ENCODE results near the gene SFT2D3.

Gene SFT2D3

DNA sequence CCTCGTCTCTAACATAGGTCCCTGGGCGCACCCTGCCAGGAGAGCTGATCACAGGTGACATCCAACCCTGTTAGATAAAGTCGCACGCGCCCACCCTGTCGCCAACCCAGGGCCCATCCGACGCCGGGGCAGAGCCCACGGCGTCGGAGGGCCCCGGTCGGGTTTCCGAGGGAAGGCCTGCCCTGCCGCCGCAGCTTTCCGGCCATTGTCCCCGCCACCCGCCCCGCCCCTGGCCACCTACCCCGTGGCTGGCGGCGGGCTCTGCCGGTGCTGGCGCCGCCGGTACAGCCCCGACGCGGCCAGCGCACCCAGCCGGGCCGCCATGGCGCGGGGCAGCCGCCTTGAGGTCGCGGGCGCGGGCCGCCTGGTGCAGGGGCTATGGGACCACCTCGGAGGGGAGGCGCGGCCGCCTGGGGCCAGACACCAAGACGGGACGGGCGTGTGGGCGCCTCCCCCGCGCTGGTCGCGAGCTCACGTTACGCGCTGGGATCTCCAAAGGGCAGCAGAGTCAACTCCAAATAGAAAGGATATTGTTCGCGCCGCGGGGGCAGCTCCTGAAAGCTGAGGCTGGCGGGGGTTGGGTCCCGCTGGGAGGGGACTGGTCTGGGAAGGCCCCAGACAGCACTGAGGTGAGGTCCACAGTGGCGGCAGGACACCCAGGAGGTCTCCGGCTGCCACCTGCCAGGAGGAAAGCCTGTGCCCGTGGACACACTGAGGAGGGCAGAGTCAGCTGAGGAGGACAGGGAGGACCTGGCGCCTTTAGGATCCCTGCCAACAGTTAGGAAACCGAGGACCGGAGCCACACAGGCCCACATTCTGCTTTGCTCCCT, 37.0 kb upstream of the SFT2D3 start:
- no peak for DNase-seq (ENCODE audit: low spot score)

GRCh38 chr2:127664895-127665225, 36.4 kb upstream of the SFT2D3 start:
- no peak for DNase-seq (ENCODE audit: low spot score)

GRCh38 chr2:127665267-127665893, 35.9 kb upstream of the SFT2D3 start:
- DNase-seq (ENCODE audit: low spot score), result no peak

DNA sequence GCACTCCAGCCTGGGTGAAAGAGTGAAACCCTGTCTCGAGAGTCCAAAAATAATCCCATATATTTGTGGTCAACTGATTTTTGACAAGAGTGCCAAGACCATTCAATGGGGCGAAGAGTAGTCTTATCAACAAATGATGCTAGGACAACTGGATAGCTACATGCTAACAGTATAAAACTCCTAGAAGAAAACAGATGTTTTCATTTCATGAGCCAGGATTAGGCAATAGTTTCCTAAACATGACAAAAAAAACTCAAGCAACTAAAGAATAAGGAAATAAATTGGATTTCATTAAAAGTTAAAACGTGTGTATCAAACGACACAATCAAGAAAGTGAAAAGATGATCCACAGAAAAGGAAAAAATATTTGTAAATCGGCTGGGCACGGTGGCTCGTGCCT, 32.2 kb upstream of the SFT2D3 start:
- no peak for DNase-seq (ENCODE audit: low spot score)

GRCh38 chr2:127670055-127670956, 31.0 kb upstream of the SFT2D3 start:
- no peak for DNase-seq (ENCODE audit: low spot score)

DNA sequence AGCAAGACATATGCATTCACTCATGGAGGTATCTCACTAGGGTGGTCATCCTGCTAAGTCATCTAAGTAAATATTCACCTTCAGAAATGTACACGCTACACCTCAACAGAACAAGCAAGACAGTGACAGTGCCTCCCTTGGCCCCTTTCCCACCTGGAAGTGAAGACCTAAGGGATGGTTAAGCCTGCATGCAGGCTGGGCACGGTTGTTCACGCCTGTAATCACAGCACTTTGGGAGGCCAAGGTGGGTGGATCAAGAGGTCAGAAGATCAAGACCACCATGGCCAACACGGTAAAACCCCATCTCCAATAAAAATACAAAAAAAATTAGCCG, 30.4 kb upstream of the SFT2D3 start:
- no peak for DNase-seq (ENCODE audit: low spot score)

DNA sequence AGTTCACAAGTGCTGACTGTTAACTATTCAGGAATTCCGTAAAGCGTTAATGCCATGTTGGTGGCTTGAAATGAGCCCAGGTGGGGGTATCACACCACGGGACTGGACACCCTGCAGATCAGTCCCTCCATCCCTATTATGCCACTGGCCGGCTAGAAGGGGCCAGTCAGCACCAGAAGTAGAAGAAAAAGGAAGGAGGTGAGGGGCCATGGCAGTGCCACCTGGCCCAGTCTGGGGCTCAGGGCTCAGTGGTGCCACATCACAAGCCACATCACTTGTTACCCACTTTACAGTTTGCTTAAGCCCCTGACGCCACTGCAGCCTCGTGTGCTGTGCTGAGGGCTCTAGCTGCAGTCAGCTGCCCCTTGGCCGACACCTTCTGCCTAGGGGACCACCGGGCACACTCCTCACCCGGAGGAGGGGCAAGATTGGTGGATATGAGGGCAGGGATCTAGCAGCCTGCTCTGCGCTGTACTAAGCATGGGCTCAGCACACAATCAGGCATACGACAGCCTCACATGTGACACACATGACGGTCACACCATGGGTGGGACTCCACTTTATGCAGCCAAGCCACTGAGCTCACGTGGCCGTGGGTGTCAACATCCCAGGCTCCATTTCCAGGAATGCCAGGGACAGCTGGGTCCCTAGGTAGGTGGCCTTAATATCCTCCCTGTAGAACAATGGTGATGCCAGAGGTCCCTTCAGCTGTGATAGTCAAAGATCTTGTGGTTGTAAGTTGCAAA, 29.6 kb upstream of the SFT2D3 start:
- no peak for DNase-seq (ENCODE audit: low spot score)

DNA sequence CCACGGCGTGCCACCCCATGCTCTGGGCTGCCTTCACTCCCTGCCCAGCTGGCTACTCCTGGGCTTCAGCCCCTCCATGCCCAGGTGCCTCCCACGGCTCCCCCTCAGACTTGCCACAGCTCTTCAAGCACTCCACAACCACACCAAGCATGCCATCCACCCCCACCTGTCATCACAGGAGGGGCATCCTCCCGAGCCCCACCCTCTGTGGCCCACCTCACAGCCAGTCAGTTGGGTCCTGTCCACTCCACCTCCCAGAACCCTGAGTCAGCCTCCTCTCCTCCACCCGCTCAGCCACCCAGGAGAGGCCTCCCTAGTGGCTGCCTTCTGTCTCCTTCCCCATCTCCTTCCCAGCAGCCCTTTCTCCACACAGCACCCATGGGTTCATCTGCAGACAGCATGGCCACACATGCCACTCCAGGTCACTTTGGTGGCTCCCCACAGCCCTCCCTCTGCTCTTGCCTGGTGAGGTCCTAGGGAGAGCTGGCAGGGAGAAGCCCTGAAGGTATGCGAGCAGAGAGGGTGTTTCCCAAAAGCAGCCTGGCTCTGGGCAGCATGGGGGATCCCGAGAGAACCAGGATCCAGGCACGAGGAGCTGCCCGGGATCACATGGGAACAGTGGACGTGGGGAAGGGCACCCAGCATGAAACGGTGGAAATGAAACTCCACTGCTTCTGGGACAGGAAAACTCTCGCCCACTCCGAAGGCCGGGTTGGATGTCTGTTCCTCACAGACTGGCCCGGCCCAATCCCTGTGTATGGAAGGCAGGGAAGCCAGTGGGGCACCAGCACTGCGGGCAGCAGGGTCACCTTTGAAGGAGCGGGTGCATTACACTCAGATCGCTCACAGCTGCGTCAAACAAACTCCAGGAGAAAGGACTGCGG, 28.7 kb upstream of the SFT2D3 start:
- no peak for DNase-seq (ENCODE audit: low spot score)

DNA sequence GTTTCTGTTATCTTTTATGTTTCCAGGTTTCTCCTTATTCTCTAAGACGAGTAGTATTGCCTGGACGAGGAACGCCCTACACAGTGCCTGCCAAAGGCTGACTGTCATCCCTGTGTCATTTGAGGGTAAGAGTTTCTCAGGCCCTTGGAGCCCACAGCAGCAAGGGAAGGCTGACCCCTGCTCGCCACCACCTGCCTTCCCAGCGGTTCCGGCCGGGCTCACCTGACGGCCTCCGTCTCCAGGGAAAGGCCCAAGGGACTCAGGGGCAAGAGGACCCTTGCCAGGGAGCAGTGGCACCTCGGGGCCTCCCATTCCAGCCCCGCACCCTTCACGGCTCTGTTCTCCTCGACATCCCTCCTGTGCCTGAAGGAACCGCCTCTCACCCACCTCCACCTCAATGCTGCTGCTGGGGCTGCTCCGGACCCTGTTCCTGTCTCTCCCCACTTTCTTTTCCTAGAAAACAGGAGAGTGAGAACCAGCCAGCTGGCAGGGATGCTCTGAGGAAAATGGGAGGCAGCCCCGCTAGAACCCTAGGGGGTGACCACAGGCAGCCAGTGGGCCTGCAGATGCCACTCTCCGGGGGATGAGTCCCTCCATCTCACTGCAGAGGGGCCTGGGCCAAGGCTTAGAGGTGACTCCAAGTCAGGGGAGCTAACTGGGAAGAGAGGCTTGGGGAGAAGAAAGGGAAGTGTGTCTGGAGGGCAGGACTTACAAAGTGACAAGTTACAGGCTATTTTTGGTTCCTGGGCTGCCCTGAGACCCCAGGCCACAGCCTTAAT, 27.8 kb upstream of the SFT2D3 start:
- DNase-seq (ENCODE audit: low spot score), result no peak

DNA sequence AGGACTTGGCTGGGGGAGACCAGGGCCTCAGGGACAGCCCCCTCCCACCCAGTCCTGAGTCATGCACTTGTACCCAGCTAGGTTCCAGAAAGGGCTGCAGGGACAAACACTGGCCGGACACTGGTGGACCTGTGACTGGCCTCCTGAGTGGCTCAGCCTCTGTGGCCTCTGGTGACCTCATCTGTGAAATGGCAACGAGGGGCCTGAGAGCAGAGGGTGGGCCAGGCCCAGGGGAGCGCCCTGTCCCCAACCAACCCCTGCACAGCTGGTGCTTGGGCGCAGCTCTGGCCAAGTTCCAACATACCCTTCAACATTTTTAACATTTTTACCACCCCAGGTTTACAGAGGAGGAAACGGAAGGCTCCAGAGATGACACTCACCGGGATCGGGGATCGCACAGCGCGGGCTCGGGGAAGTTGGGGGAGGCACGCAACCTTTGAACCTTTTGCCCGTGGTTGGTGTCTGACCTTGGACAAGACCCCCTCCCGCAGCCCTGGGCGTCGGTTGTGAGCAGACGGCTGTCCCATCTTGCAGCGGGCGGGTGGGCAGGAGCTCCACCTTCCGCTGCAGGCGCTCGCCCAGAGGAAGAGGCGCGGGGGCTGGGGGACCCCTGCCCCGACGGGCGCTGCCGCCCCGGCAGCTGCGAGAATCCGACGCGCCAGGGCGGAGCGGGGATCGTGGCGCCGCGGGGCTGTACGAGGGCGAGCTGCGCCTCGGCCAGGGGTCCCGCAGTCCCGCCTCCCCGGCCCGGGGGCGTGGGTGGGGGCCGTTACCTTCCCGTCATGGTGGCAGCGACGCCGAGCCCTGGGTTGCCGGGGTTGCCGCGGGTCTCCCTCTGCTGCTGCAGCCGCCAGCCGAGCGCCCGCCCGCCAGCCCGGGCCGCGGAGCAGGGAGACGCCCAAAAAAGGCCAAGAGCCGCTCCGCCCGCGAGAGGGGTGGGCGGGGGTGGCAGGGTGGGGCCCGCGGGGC, 26.8 kb upstream of the SFT2D3 start:
- no peak for DNase-seq (ENCODE audit: low spot score)

DNA sequence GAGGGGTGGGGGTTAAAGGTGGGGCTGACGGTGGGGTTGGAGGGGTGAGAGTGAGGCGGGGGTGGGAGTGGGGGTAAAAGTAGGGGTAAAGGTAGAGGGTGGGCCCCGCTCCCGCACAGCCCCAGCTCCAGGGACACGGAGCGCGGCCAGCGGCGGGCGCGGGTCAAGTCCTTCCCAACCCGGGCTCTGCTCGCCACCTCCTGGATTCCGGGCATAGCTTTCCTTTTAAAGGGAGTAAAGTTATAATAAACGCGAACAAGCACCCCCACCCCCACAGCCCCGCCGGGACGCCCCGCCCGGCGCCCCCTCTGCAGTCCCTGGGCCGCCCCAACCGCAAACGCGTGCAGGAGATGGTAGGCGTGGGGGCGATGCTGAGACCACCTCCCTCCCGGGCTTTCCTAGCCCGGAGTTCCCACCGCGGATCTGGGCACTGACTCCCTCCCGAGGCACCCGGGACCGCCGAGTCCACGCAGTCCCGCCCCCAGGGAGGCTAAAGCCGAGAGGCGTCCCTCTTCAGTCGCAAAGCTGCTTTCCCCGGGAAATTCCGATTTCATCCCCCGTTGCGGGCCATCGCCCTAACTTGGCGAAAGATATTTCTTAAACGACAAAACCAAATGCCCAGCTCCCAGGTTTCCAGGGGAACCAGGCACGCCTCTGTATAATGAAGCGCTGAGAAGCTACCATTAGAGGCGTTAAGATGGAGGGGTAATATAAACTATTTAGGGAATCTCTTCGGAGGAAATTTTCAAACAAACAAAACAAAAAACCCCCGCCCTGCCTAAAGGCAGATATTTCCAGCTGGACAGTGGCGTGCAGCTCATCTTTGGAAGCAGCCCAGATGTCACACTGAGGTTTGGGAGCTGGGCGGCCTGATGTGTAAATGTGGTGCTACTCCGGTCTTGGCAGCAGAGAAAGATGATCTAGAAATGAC, 25.7 kb upstream of the SFT2D3 start, which contains the start of gene LIMS2:
Gene LIMS2, minus strand, starts transcription at position 200 of the 931 bp plus-strand sequence. CDS start 506 bp downstream, outside the sequence.
- no peak for DNase-seq (ENCODE audit: low spot score)

GRCh38 chr2:127676906-127677305, 24.4 kb upstream of the SFT2D3 start:
- DNase-seq (ENCODE audit: low spot score), result no peak

DNA sequence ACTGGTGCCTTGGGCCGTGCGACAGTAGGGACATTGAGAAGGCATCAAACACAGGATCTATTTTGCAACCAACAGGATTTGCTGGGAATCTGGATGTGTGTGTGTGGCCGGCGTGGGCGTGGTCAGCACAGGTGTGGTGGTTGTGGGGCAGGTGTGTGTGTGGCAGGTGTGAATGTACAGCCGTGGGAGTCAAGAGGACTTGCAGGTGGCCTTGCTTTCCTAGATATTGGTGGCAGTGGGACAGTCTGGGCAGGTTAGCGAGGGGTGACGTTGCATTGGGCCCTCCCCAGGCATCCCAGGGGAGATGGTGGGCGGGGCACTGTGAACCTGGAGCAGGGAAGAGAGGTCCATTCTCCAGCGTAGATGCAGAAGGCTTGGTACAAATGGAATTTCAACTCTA, 22.8 kb upstream of the SFT2D3 start:
- no peak for DNase-seq (ENCODE audit: low spot score)

- no peak for DNase-seq (ENCODE audit: low spot score)
These were observed 22.3 kb upstream of the SFT2D3 start for GRCh38 chr2:127678991-127679390.

DNA sequence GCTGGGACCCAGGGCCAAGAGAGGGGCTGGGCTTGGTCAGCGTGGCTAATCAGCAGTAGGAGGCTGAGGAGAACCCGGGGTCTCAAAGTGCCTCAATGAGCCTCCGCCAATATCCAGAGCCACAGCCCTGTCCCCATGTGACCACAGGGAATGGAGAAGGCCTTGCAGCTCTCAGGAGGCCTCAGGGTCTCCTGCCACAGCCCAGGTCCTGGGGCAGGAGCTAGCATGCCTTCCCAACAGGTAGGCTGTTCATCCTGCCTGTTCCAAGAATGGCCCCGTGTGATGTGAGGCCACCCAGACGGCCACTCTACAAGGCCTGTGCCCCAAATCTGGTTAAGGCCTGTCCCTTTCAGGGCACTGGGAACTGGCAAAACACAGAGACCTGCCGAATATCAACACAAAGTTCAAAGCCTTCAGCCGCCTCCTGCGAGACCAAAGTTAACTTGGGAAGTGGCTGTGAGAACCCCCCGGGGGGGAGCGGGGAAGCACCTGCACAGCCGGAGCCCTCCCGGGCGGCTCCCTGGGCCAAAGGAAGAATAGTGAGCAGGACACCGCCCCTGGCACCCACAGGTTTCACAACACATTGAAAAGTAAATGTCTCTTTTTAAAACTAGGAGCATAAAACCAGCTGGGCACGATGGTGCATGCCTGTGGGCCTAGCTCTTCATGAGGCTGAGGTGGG, 21.5 kb upstream of the SFT2D3 start:
- no peak for DNase-seq (ENCODE audit: low spot score)

DNA sequence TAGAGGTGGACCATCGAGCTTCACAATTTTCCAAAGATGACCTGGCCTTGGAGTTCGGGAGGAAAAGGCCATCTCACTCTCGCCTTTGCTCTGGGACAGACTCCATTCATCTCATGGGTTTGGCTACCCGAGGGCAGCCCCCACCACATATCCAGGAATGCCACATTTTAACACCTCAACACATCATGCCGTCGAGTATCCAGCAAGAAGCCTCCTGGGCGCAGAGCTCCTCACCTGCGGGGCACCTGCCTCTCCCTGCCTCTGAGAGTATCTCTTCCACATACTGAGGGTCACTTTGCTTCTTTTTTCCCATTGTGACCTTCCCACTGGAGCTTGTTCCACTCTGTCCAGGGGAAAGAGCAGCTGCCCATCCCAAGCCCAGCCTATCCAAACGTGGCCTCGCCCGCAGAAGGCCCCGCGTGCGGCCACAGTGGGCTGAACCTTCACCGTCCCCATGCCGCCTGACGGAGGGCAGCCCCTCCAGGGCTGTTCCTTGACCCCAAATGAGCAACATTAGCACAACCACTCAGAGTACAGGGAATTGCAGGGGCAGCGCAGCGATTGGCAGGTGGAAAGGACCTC, 20.5 kb upstream of the SFT2D3 start:
- DNase-seq (ENCODE audit: low spot score), result no peak

- DNase-seq (ENCODE audit: low spot score), result no peak
These were observed 20.0 kb upstream of the SFT2D3 start for GRCh38 chr2:127681288-127681804.

Data from Ammon's horn (tissue), 1 donor.